IMR-90 (cell line): ENCODE data around the gene CDC40. TPM values are rescaled to one million over a fixed set of nuclear protein-coding genes. Genes with fewer than 3 reads are reported as not detected.

Experiments
- ATAC-seq: fragments of 200-7000 bp; cut with Tn5 transposase; 2 replicates; pipeline ENCODE4 v1.9.1; 2020; ENCODE audit warnings: low read depth, mild to moderate bottlenecking, moderate library complexity
- BruUV-seq: library from RNA; stranded (reverse); fragments of 400-500 nt; replicated peaks from 2 replicates; lab custom pipeline; 2021; lab: Mats Ljungman, UMichigan
- CTCF ChIA-PET: fragments of 300-600 bp; formaldehyde crosslinking; extraction: SDS; loops from one replicate; lab custom pipeline; 2021; ENCODE audit warnings: antibody characterized with exemption; lab: Yijun Ruan, JAX
- POLR2A ChIA-PET: fragments of 300-600 bp; sonication (Branson Sonifier 250); formaldehyde crosslinking; loops from one replicate; lab custom pipeline; 2022; ENCODE audit warnings: antibody characterized with exemption; ENCODE audit not compliant: unreplicated experiment; lab: Charles Lee
- DNase-seq: peaks from one replicate; pipeline ENCODE4 v3.0.0; 2013
- H2AFZ ChIP-seq: replicated peaks from 2 replicates; pipeline ENCODE3; 2013; ENCODE audit warnings: low read length, mild to moderate bottlenecking; ENCODE audit not compliant: poor library complexity
- H2AK5ac ChIP-seq: 2 replicates; pipeline ENCODE4 v1.6.1; 2013; ENCODE audit warnings: low read depth, low read length, inconsistent platforms
- H2AK9ac ChIP-seq: replicated peaks from 2 replicates; pipeline ENCODE3; 2013; ENCODE audit warnings: mild to moderate bottlenecking, low read depth, low read length, moderate library complexity; ENCODE audit not compliant: poor library complexity
- H2BK120ac ChIP-seq: 2 replicates; pipeline ENCODE4 v1.6.1; 2013; ENCODE audit warnings: low read depth, low read length, inconsistent platforms
- H2BK15ac ChIP-seq: 3 replicates; pipeline ENCODE4 v1.6.1; 2013; ENCODE audit warnings: low read depth, low read length, inconsistent platforms
- H2BK20ac ChIP-seq: 2 replicates; pipeline ENCODE4 v1.6.1; 2013; ENCODE audit warnings: low read depth, mild to moderate bottlenecking, inconsistent platforms, low read length, moderate library complexity
- H2BK5ac ChIP-seq: 2 replicates; pipeline ENCODE4 v1.6.1; 2013; ENCODE audit warnings: mild to moderate bottlenecking, low read depth, low read length, inconsistent platforms; ENCODE audit not compliant: poor library complexity, severe bottlenecking
- H3K14ac ChIP-seq: replicated peaks from 2 replicates; pipeline ENCODE4 v1.6.1; 2013; ENCODE audit warnings: low read depth, low read length, inconsistent platforms
- H3K18ac ChIP-seq: 2 replicates; pipeline ENCODE4 v1.6.1; 2013; ENCODE audit warnings: low read depth, low read length, control low read depth
- H3K23ac ChIP-seq: 2 replicates; pipeline ENCODE4 v1.6.1; 2013; ENCODE audit warnings: low read depth, low read length, inconsistent platforms
- H3K27ac ChIP-seq: 2 replicates; pipeline ENCODE4 v1.5.1; 2013; ENCODE audit warnings: mild to moderate bottlenecking, control low read depth, low read length; ENCODE audit not compliant: insufficient read depth
- H3K27me3 ChIP-seq: 2 replicates; pipeline ENCODE4 v1.6.1; 2013; ENCODE audit warnings: low read length; ENCODE audit not compliant: control insufficient read depth, insufficient read depth
- H3K36me3 ChIP-seq: 2 replicates; pipeline ENCODE4 v1.6.1; 2013; ENCODE audit warnings: low read length, mixed read lengths; ENCODE audit not compliant: control insufficient read depth, insufficient read depth
- H3K4ac ChIP-seq: 2 replicates; pipeline ENCODE4 v1.6.1; 2013; ENCODE audit warnings: low read depth, low read length, inconsistent platforms
- H3K4me1 ChIP-seq: 2 replicates; pipeline ENCODE4 v1.6.1; 2013; ENCODE audit warnings: low read length, mixed read lengths; ENCODE audit not compliant: control insufficient read depth, insufficient read depth
- H3K4me2 ChIP-seq: 2 replicates; pipeline ENCODE4 v1.6.1; 2013; ENCODE audit warnings: low read depth, mild to moderate bottlenecking, control low read depth, low read length, moderate library complexity
- H3K4me3 ChIP-seq: 2 replicates; pipeline ENCODE4 v1.5.1; 2013; ENCODE audit warnings: low read depth, mild to moderate bottlenecking, control low read depth, low read length, moderate library complexity; ENCODE audit not compliant: insufficient read depth
- H3K56ac ChIP-seq: 2 replicates; pipeline ENCODE4 v1.6.1; 2013; ENCODE audit warnings: low read length, inconsistent platforms; ENCODE audit not compliant: insufficient read depth; ENCODE audit errors: extremely low read depth
- H3K79me1 ChIP-seq, 2 experiments: 2 replicates each; pipeline ENCODE4 v1.6.1; 2013; ENCODE audit warnings: low read length in 2 of 2, inconsistent platforms in 1 of 2, low read depth in 1 of 2
- H3K9ac ChIP-seq: 2 replicates; pipeline ENCODE4 v1.6.1; 2013; ENCODE audit warnings: low read depth, low read length, control low read depth
- H3K9me1 ChIP-seq: 2 replicates; pipeline ENCODE4 v1.6.1; 2013; ENCODE audit warnings: low read length, inconsistent platforms; ENCODE audit not compliant: insufficient read depth
- H3K9me3 ChIP-seq: 2 replicates; pipeline ENCODE4 v1.6.1; 2013; ENCODE audit warnings: low read length; ENCODE audit not compliant: control insufficient read depth, insufficient read depth
- H4K20me1 ChIP-seq: 2 replicates; pipeline ENCODE4 v1.6.1; 2013; ENCODE audit warnings: low read length, inconsistent platforms; ENCODE audit not compliant: insufficient read depth
- H4K5ac ChIP-seq: 2 replicates; pipeline ENCODE4 v1.6.1; 2013; ENCODE audit warnings: mild to moderate bottlenecking, low read depth, low read length, control low read depth
- H4K8ac ChIP-seq, 2 experiments: 2 replicates each; pipeline ENCODE4 v1.6.1; 2013; ENCODE audit warnings: low read depth in 2 of 2, low read length in 2 of 2, control low read depth in 1 of 2, inconsistent platforms in 1 of 2
- H4K91ac ChIP-seq: 2 replicates; pipeline ENCODE4 v1.6.1; 2013; ENCODE audit warnings: low read depth, low read length, inconsistent platforms; ENCODE audit not compliant: insufficient read depth
- CEBPB ChIP-seq: IDR thresholded peaks from 2 replicates; pipeline ENCODE4 v1.6.1; 2012; ENCODE audit warnings: low read depth, low read length, improper control_type of control experiment
- CHD1 ChIP-seq: IDR thresholded peaks from 2 replicates; pipeline ENCODE4 v1.6.1; 2012; ENCODE audit warnings: low read depth, low read length, improper control_type of control experiment
- FOS ChIP-seq: fragments of 150-350 bp; IDR thresholded peaks from 2 replicates; pipeline ENCODE4 v1.6.1; 2016; ENCODE audit warnings: low read depth, low read length
- MAFK ChIP-seq: IDR thresholded peaks from 2 replicates; pipeline ENCODE4 v1.6.1; 2012; ENCODE audit warnings: low read depth, low read length, improper control_type of control experiment
- MAZ ChIP-seq: IDR thresholded peaks from 2 replicates; pipeline ENCODE4 v1.6.1; 2012; ENCODE audit warnings: low read depth, mild to moderate bottlenecking, low read length, improper control_type of control experiment, moderate library complexity, borderline replicate concordance
- MXI1 ChIP-seq: IDR thresholded peaks from 2 replicates; pipeline ENCODE4 v1.6.1; 2012; ENCODE audit warnings: low read depth, mild to moderate bottlenecking, low read length, moderate library complexity, borderline replicate concordance
- POLR2A ChIP-seq: IDR thresholded peaks from 2 replicates; pipeline ENCODE4 v1.6.1; 2012; ENCODE audit warnings: mild to moderate bottlenecking, low read depth, low read length
- RAD21 ChIP-seq: IDR thresholded peaks from 2 replicates; pipeline ENCODE4 v1.6.1; 2012; ENCODE audit warnings: low read length, improper control_type of control experiment
- RCOR1 ChIP-seq: IDR thresholded peaks from 2 replicates; pipeline ENCODE4 v1.6.1; 2012; ENCODE audit warnings: mild to moderate bottlenecking, low read length, improper control_type of control experiment; ENCODE audit not compliant: insufficient replicate concordance
- SMC3 ChIP-seq: fragments of 150-350 bp; IDR thresholded peaks from 2 replicates; pipeline ENCODE4 v1.6.1; 2016; ENCODE audit warnings: low read depth, mild to moderate bottlenecking, antibody characterized with exemption, low read length, moderate library complexity
- WGBS, 2 experiments: methylation state at CpG; one replicate each; pipeline versions ENCODE4 v1.1.5 to v1.1.7; 2013; ENCODE audit warnings: missing lambda C conversion rate in 2 of 2; ENCODE audit not compliant: insufficient read length in 1 of 2; ENCODE audit errors: extremely low coverage in 2 of 2; 5-methylcytosine and 5-hydroxymethylcytosine counted together
- dilution Hi-C: fragments of 300-500 bp; cut with HindIII; formaldehyde crosslinking; loops from one replicate; pipeline ENCODE4 v1.14.3; 2018; ENCODE audit warnings: low sequenced_read_pairs; ENCODE audit not compliant: unreplicated experiment
- in situ Hi-C: fragments of 300-500 bp; cut with MboI; formaldehyde crosslinking; loops from 3 replicates; pipeline ENCODE4 v1.14.3; 2019; ENCODE audit warnings: low sequenced_read_pairs, inconsistent platforms, mixed read lengths
- intact Hi-C: fragments of 100-400 bp; cut with micrococcal nuclease; formaldehyde crosslinking; loops from 2 replicates; pipeline ENCODE4 v1.10.0; 2022
- polyA plus RNA-seq, 3 experiments: library from polyadenylated mRNA; depleted of rRNA; stranded (reverse); fragments of >200 nt; gene quantifications; 2 replicates each; pipeline ENCODE4 v1.2.3, GENCODE V29; 2012; ENCODE audit warnings: low replicate concordance in 1 of 3
- total RNA-seq: library from RNA; depleted of rRNA; stranded (reverse); fragments of >200 nt; gene quantifications from 2 replicates; pipeline ENCODE4 v1.2.3, GENCODE V29; 2012
- TF ChIP-seq, protein P1 (sequence below): fragments of 150-350 bp; IDR thresholded peaks from 2 replicates; pipeline ENCODE4 v1.6.1; 2016; ENCODE audit warnings: low read depth, mild to moderate bottlenecking, low read length, moderate library complexity, borderline replicate concordance
- TF ChIP-seq, protein P2 (sequence below): conservative IDR thresholded peaks from 2 replicates; pipeline ENCODE4 v1.5.1; 2012; ENCODE audit warnings: mild to moderate bottlenecking, low read depth, low read length, improper control_type of control experiment

CDC40 gene
- total and polyA plus RNA-seq, 2 of the 4 experiments (the other 2 are of a cell fraction): 7.0 to 16.8 TPM

DNA sequence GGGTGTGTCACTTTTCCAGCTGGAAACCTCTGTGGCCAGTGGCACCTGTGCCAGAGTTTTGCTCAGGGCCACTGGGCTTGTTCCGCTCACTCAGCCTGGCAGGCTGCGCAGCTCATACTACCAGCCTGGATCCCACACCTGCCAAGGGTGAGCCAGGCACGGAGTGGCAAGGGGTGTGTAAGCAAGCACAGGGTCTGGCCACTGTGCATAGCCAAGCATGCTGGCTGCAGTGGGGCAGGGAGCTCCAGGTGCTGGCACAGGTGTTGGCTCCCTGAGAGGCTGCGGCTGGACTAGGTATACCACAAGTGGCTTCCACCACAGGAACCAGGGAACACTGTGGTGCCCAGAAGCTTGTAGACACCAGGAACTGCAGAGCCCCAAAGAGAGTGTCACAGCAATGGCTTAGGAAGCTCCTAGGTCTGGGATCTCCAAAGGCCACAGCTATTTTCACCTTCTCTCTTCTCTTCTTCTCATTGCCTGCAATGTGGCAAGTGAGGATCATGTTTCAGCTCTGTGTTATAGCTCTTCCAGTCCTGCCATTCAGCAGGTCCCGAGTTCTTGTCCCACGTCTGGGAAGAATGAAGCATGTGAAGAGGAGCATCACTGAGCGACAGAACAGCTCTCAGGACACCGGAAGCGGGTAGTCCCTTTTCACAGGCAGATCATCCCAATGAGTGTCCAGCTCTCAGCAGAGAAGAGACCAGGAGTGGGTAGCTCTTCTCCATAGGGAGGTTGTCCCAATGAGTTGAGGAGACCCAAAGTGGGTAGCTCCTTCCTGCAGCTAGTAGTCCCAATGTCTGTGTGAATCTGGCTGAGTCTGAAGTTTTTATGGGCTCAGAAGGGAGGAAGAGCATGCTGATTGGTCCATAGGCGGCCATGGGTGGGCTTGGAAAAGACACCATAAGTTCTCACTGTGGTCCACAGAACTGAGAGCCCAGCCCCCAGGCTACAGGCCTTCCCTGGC is 42.0 kb upstream of the CDC40 start:
- WGBS, 2 experiments: 97% methylated on average over 6 of the region's 10 CpGs; no CpG with 5 or more reads in 1 of the 2 experiments
- H3K4me3 ChIP-seq: no peak overlapping the region
- CTCF ChIA-PET: no interaction called here
- no peak overlapping the region for H3K27ac ChIP-seq
- no peak overlapping the region for H2BK5ac ChIP-seq
- no peak overlapping the region for H3K18ac ChIP-seq
- H3K9me3 ChIP-seq: peaks cover 2% of the 10 kb centered on the region; the same call in 1 of the 2 replicates
- dilution Hi-C loops: no loop called here
- no peak overlapping the region for H4K8ac ChIP-seq
- H4K91ac ChIP-seq: no peak overlapping the region
- POLR2A ChIA-PET: no interaction called here
- H3K9ac ChIP-seq: no peak overlapping the region
- no peak overlapping the region for H3K23ac ChIP-seq
- TF ChIP-seq POLR2A (no peak), CHD1 (no peak), SMC3 (no peak), CEBPB (no peak), MAZ (no peak), MAFK (no peak), RAD21 (no peak), RCOR1 (no peak), MXI1 (no peak), FOS (no peak)
- TF ChIP-seq, protein P1, sequence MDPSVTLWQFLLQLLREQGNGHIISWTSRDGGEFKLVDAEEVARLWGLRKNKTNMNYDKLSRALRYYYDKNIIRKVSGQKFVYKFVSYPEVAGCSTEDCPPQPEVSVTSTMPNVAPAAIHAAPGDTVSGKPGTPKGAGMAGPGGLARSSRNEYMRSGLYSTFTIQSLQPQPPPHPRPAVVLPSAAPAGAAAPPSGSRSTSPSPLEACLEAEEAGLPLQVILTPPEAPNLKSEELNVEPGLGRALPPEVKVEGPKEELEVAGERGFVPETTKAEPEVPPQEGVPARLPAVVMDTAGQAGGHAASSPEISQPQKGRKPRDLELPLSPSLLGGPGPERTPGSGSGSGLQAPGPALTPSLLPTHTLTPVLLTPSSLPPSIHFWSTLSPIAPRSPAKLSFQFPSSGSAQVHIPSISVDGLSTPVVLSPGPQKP: no peak
- TF ChIP-seq, protein P2, sequence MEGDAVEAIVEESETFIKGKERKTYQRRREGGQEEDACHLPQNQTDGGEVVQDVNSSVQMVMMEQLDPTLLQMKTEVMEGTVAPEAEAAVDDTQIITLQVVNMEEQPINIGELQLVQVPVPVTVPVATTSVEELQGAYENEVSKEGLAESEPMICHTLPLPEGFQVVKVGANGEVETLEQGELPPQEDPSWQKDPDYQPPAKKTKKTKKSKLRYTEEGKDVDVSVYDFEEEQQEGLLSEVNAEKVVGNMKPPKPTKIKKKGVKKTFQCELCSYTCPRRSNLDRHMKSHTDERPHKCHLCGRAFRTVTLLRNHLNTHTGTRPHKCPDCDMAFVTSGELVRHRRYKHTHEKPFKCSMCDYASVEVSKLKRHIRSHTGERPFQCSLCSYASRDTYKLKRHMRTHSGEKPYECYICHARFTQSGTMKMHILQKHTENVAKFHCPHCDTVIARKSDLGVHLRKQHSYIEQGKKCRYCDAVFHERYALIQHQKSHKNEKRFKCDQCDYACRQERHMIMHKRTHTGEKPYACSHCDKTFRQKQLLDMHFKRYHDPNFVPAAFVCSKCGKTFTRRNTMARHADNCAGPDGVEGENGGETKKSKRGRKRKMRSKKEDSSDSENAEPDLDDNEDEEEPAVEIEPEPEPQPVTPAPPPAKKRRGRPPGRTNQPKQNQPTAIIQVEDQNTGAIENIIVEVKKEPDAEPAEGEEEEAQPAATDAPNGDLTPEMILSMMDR: no peak
- no peak overlapping the region for H3K14ac ChIP-seq
- no peak overlapping the region for H2AFZ ChIP-seq
- in situ Hi-C loops: no loop called here
- no peak overlapping the region for H2AK5ac ChIP-seq
- peaks cover 6% of the 10 kb centered on the region; the same call in 1 of the 2 replicates for H3K36me3 ChIP-seq
- no peak overlapping the region for H3K4ac ChIP-seq
- DNase-seq: no peak
- H4K20me1 ChIP-seq: no peaks in the 10 kb centered on the region
- H2BK20ac ChIP-seq: no peak overlapping the region
- no peaks in the 10 kb centered on the region for H3K4me1 ChIP-seq
- no peak overlapping the region for H2AK9ac ChIP-seq
- no peak overlapping the region for H3K4me2 ChIP-seq
- no peak overlapping the region for H2BK120ac ChIP-seq
- H2BK15ac ChIP-seq: no peak overlapping the region
- intact Hi-C loops: no loop called here
- H3K79me1 ChIP-seq: no peaks in the 10 kb centered on the region; a peak in 2 of 4 replicates
- no peaks in the 10 kb centered on the region for H3K27me3 ChIP-seq
- BruUV-seq: no TSS peak
- no peaks in the 10 kb centered on the region for H3K9me1 ChIP-seq
- no peak for ATAC-seq
- H3K56ac ChIP-seq: no peak overlapping the region
- H4K5ac ChIP-seq: no peak overlapping the region
